Fibroblast of lung (primary cell): ENCODE results near the gene ZNF474.

Experiments
- EZH2 ChIP-seq: IDR thresholded peaks from 2 replicates; pipeline ENCODE4 v1.5.1; 2012; ENCODE audit warnings: low read length, control low read depth, mild to moderate bottlenecking; ENCODE audit errors: missing control alignments
- TF ChIP-seq, protein P1 (sequence below), 2 donors: IDR thresholded peaks in 1 of 2; conservative IDR thresholded peaks in 1 of 2; 1 replicate in 1 of 2; 2 replicates in 1 of 2; pipeline ENCODE4 v1.5.1; 2011 to 2012; ENCODE audit warnings: low read length in 2 of 2, control low read depth in 1 of 2, inconsistent platforms in 1 of 2, low read depth in 1 of 2, mild to moderate bottlenecking in 1 of 2

DNA sequence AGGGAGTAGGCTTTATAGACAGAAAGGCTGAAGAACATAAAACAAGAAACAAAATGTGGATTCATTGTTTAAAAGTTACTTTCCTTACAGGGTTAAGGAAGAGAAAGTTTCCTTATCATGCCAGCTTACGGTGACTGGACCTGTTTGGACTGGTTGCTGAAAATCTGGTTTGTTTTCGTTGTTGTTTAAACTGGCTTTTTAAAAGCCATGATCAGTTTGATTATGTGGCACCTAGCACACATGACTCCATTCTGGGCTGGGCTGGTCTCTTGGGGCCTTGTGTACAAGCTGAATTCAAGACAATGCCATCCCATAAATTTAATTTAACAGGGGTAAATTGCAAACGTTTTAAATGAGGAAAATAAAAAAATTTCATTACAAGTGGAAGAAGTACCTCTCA, 18.4 kb upstream of the ZNF474 start:
- TF ChIP-seq, protein P1, sequence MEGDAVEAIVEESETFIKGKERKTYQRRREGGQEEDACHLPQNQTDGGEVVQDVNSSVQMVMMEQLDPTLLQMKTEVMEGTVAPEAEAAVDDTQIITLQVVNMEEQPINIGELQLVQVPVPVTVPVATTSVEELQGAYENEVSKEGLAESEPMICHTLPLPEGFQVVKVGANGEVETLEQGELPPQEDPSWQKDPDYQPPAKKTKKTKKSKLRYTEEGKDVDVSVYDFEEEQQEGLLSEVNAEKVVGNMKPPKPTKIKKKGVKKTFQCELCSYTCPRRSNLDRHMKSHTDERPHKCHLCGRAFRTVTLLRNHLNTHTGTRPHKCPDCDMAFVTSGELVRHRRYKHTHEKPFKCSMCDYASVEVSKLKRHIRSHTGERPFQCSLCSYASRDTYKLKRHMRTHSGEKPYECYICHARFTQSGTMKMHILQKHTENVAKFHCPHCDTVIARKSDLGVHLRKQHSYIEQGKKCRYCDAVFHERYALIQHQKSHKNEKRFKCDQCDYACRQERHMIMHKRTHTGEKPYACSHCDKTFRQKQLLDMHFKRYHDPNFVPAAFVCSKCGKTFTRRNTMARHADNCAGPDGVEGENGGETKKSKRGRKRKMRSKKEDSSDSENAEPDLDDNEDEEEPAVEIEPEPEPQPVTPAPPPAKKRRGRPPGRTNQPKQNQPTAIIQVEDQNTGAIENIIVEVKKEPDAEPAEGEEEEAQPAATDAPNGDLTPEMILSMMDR (conservative IDR thresholded peaks at IDR 0.05 in 1 of 2, IDR thresholded peaks at IDR 0.05 in 1 of 2; ENCODE audit: low read depth in 1 of 2, low read length in 2 of 2), result no peak
- no peak for TF ChIP-seq EZH2
